Stomach (tissue), 4 donors: Measurements from ENCODE around the gene TAF15.

Experiments
- POLR2AphosphoS5 ChIP-seq, 3 donors: sonication (generic); formaldehyde crosslinking; IDR thresholded peaks; one replicate each; pipeline ENCODE4 v1.6.1; 2016; ENCODE audit warnings: antibody characterized with exemption in 3 of 3
- TF ChIP-seq, protein P1 (sequence below), 7 experiments: fragments of 450-650 bp in 4 of 7; fragments of 200-600 bp in 3 of 7; sonication (generic) in 3 of 7; IDR thresholded peaks; one replicate each; pipeline ENCODE4 v1.5.1; 2016 to 2019; ENCODE audit warnings: antibody characterized with exemption in 7 of 7, control low read depth in 2 of 7, mild to moderate bottlenecking in 1 of 7

DNA sequence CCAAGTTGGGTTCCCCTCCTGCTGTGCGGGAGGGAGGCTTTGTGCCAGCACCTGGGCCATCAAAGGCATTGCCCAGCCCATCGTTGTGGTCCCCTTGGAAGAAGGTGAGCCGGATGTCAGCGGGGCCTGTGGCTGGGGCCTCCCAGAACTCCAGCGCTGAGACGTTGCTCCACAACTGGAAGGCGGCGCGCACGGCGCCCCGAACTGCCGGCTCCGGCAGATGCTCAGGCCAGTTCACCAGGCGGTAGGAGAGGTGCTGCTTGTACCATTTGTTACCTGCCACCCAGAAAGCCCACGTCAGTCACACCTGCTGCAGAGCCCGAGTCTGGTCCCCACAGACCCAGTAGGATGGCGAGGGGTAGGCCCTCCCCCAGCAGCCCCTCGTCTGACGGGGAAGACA, 36.2 kb upstream of the TAF15 start:
- TF ChIP-seq, protein P1, sequence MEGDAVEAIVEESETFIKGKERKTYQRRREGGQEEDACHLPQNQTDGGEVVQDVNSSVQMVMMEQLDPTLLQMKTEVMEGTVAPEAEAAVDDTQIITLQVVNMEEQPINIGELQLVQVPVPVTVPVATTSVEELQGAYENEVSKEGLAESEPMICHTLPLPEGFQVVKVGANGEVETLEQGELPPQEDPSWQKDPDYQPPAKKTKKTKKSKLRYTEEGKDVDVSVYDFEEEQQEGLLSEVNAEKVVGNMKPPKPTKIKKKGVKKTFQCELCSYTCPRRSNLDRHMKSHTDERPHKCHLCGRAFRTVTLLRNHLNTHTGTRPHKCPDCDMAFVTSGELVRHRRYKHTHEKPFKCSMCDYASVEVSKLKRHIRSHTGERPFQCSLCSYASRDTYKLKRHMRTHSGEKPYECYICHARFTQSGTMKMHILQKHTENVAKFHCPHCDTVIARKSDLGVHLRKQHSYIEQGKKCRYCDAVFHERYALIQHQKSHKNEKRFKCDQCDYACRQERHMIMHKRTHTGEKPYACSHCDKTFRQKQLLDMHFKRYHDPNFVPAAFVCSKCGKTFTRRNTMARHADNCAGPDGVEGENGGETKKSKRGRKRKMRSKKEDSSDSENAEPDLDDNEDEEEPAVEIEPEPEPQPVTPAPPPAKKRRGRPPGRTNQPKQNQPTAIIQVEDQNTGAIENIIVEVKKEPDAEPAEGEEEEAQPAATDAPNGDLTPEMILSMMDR (IDR thresholded peaks at IDR 0.05) = no peak
- TF ChIP-seq POLR2AphosphoS5 (IDR thresholded peaks at IDR 0.05) = no peak
